Keratinocyte (primary cell): Measurements from ENCODE around the gene SPPL2B.

ENCODE experiments used
- EZH2 ChIP-seq: IDR thresholded peaks from one replicate; pipeline ENCODE4 v1.6.1; 2012; ENCODE audit warnings: inconsistent platforms, mild to moderate bottlenecking, low read length, moderate library complexity
- TF ChIP-seq, protein P1 (sequence below), 3 experiments: IDR thresholded peaks in 1 of 3; conservative IDR thresholded peaks in 1 of 3; optimal IDR thresholded peaks in 1 of 3; 2 replicates in 2 of 3; 3 replicates in 1 of 3; pipeline versions ENCODE3 to v1.5.1; 2011; ENCODE audit warnings: low read length in 3 of 3, mild to moderate bottlenecking in 3 of 3, moderate library complexity in 2 of 3, control low read depth in 1 of 3, inconsistent platforms in 1 of 3; ENCODE audit not compliant: insufficient read depth in 2 of 3; ENCODE audit errors: extremely low read depth in 1 of 3

DNA sequence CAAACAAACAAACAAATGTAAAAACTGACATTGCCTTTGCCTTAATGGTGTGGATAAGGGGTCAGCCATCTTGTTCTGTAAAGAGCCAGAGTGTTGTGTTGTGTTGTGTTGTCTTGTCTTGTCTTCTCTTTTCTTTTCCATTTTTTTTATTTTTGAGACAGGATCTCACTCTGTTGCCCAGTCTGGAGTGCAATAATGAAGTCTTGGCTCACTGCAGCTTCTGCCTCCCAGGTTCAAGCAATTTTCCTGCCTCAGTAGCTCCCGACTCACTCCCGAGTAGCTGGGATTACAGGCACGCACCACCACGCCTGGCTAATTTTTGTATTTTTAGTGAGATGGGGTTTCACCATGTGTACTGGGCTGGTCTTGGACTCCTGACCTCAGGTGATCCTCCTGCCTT, 71.1 kb downstream of the SPPL2B start:
- TF ChIP-seq, protein P1, sequence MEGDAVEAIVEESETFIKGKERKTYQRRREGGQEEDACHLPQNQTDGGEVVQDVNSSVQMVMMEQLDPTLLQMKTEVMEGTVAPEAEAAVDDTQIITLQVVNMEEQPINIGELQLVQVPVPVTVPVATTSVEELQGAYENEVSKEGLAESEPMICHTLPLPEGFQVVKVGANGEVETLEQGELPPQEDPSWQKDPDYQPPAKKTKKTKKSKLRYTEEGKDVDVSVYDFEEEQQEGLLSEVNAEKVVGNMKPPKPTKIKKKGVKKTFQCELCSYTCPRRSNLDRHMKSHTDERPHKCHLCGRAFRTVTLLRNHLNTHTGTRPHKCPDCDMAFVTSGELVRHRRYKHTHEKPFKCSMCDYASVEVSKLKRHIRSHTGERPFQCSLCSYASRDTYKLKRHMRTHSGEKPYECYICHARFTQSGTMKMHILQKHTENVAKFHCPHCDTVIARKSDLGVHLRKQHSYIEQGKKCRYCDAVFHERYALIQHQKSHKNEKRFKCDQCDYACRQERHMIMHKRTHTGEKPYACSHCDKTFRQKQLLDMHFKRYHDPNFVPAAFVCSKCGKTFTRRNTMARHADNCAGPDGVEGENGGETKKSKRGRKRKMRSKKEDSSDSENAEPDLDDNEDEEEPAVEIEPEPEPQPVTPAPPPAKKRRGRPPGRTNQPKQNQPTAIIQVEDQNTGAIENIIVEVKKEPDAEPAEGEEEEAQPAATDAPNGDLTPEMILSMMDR (optimal IDR thresholded peaks at IDR 0.05 in 1 of 3, IDR thresholded peaks at IDR 0.05 in 1 of 3, conservative IDR thresholded peaks at IDR 0.05 in 1 of 3; ENCODE audit: extremely low read depth in 1 of 3, insufficient read depth in 2 of 3, low read length in 3 of 3), result no peak
- no peak for TF ChIP-seq EZH2
